CD4-positive, alpha-beta T cell treated with Interleukin-4 for 4 hours (primary cell): Measurements from ENCODE around the gene OR52L1.

Experiments
- DNase-seq: peaks from one replicate; pipeline ENCODE4 v3.0.0-alpha.2; 2020

The OR52L1 gene

DNA sequence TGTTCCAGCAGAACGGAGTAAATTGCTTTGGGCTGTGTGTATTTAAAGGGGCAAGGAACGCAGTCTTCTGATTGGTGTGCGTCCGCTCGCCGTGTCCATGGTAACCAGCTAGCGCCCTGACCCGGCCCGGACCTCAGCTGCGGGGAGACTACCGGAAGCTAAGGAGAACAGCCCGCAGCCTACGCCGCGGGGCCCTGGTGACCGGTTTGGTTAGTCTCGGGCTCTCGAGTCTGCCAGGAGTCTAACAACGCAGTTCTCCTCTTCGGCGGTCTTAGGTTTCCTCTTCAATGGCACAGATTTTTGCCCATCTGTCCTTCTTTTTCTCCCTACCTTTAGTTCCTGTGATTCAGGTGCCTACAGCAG, 48.2 kb downstream of the OR52L1 start:
- DNase-seq = no peak

- DNase-seq = no peak
These were observed 48.8 kb downstream of the OR52L1 start for GRCh38 chr11:5937868-5938602.
